ENCODE measurements around the gene ZNF32. TPM values are rescaled to one million over a fixed set of nuclear protein-coding genes. Genes with fewer than 3 reads are reported as not detected.

ZNF32 gene
- total and polyA plus RNA-seq, 5 experiments from 2014 or later: 46.1 to 98.2 (median 79.1) TPM

Other genes starting within 250 kb of the ZNF32 start
- gene HNRNPF, start 239.7 kb downstream of the ZNF32 start, total RNA-seq: 100 to 1,000 TPM; 155 to 168 TPM
- gene HNRNPF, start 239.7 kb downstream of the ZNF32 start, polyA plus RNA-seq: 100 to 1,000 TPM; 160 to 202 (median 174) TPM
- 1 to 10 TPM; 4.4 to 5.4 TPM for gene ZNF487, start 211.8 kb downstream of the ZNF32 start, total RNA-seq
- gene ZNF487, start 211.8 kb downstream of the ZNF32 start, polyA plus RNA-seq: 1 to 10 TPM; 4.0 to 6.0 (median 5.1) TPM
- gene ZNF239, start 74.3 kb downstream of the ZNF32 start, total RNA-seq: 1 to 10 TPM; 4.8 to 6.0 TPM
- 1 to 10 TPM in 2 of 3 donors, under 1 TPM in 1; 0.98 to 3.2 (median 1.9) TPM for gene ZNF239, start 74.3 kb downstream of the ZNF32 start, polyA plus RNA-seq
- gene ZNF485, start 42.4 kb downstream of the ZNF32 start, total RNA-seq: 10 to 100 TPM; 11.7 to 12.6 TPM
- 1 to 10 TPM; 4.5 to 6.8 (median 5.9) TPM for gene ZNF485, start 42.4 kb downstream of the ZNF32 start, polyA plus RNA-seq